ENCODE data around the gene USP15.

Gene USP15

GRCh38 chr12:62371661-62372060, 111.5 kb downstream of the USP15 start:
- no peak for DNase-seq (ENCODE audit: low spot score)

GRCh38 chr12:62372134-62372533, 111.9 kb downstream of the USP15 start:
- DNase-seq (ENCODE audit: low spot score): peak; percentile 4

GRCh38 chr12:62372825-62373224, 112.6 kb downstream of the USP15 start:
- no peak for DNase-seq (ENCODE audit: low spot score)

GRCh38 chr12:62375603-62376002, 115.4 kb downstream of the USP15 start:
- DNase-seq (ENCODE audit: low spot score): no peak

- DNase-seq (ENCODE audit: low spot score): no peak
Observed at GRCh38 chr12:62379026-62379722, 119.0 kb downstream of the USP15 start.

GRCh38 chr12:62379723-62380045, 119.5 kb downstream of the USP15 start:
- DNase-seq (ENCODE audit: low spot score): no peak

GRCh38 chr12:62382526-62382925, 122.3 kb downstream of the USP15 start:
- DNase-seq (ENCODE audit: low spot score): no peak

- DNase-seq (ENCODE audit: low spot score): no peak
Observed at GRCh38 chr12:62396750-62397149, 136.5 kb downstream of the USP15 start.

- DNase-seq (ENCODE audit: low spot score): no peak
Observed at GRCh38 chr12:62400135-62400534, 139.9 kb downstream of the USP15 start.

- no peak for DNase-seq (ENCODE audit: low spot score)
Observed at GRCh38 chr12:62401631-62402030, 141.4 kb downstream of the USP15 start.

- DNase-seq (ENCODE audit: low spot score): no peak
Observed at GRCh38 chr12:62403031-62403430, 142.8 kb downstream of the USP15 start.

- no peak for DNase-seq (ENCODE audit: low spot score)
Observed at GRCh38 chr12:62407587-62407986, 147.4 kb downstream of the USP15 start.

- DNase-seq (ENCODE audit: low spot score): no peak
Observed at GRCh38 chr12:62409068-62409467, 148.9 kb downstream of the USP15 start.

GRCh38 chr12:62414180-62414579, 154.0 kb downstream of the USP15 start:
- no peak for DNase-seq (ENCODE audit: low spot score)

GRCh38 chr12:62426089-62426488, 165.9 kb downstream of the USP15 start:
- DNase-seq (ENCODE audit: low spot score): no peak

- no peak for DNase-seq (ENCODE audit: low spot score)
Observed at GRCh38 chr12:62429457-62429856, 169.3 kb downstream of the USP15 start.

- DNase-seq (ENCODE audit: low spot score): peak; percentile 6
Observed at GRCh38 chr12:62434494-62435302, 174.5 kb downstream of the USP15 start.

- DNase-seq (ENCODE audit: low spot score): peak; percentile 72
Observed at GRCh38 chr12:62435303-62436163, 175.3 kb downstream of the USP15 start.

- no peak for DNase-seq (ENCODE audit: low spot score)
Observed at GRCh38 chr12:62436164-62436503, 175.9 kb downstream of the USP15 start.

GRCh38 chr12:62438098-62438692, 178.0 kb downstream of the USP15 start:
- peak; percentile 57 for DNase-seq (ENCODE audit: low spot score)

- no peak for DNase-seq (ENCODE audit: low spot score)
Observed at GRCh38 chr12:62446754-62447452, 186.7 kb downstream of the USP15 start.

- DNase-seq (ENCODE audit: low spot score): no peak
Observed at GRCh38 chr12:62448436-62448835, 188.2 kb downstream of the USP15 start.

Measured in kidney tubule cell (primary cell).